Ovary (tissue), 3 donors: ENCODE measurements around the gene SOCS1.

Experiments
- POLR2A ChIP-seq: fragments of 450-650 bp; IDR thresholded peaks from one replicate; pipeline ENCODE4 v1.6.1; 2017; ENCODE audit warnings: antibody characterized with exemption, mild to moderate bottlenecking, moderate library complexity
- TF ChIP-seq, protein P1 (sequence below), 3 donors: fragments of 450-650 bp in 2 of 3; fragments of 200-600 bp in 1 of 3; IDR thresholded peaks; one replicate each; pipeline versions ENCODE4 v1.5.1 to v1.8.0; 2016 to 2022; ENCODE audit warnings: antibody characterized with exemption in 3 of 3, mild to moderate bottlenecking in 1 of 3
- donor health status: DM: no; HTN: no; CAD: no.

DNA sequence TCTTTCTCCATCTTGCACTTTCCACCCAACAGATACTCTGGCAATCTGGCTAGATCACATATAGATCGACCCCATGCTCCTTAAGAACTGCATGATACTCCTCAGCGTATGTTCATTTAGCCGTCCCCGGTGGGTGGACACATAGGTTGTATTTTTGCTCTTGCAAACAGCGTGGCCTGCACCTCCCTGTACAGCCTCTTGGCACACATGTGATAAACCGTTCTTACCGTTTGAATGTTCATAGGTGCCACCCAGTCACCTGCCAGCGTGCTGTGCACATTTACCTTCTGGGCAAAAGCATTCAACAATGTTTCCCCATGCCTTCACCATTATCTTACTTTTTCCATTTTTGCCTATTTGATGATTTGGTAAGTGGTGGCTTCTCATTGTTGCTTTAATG is 6.9 kb upstream of the SOCS1 start:
- TF ChIP-seq, protein P1, sequence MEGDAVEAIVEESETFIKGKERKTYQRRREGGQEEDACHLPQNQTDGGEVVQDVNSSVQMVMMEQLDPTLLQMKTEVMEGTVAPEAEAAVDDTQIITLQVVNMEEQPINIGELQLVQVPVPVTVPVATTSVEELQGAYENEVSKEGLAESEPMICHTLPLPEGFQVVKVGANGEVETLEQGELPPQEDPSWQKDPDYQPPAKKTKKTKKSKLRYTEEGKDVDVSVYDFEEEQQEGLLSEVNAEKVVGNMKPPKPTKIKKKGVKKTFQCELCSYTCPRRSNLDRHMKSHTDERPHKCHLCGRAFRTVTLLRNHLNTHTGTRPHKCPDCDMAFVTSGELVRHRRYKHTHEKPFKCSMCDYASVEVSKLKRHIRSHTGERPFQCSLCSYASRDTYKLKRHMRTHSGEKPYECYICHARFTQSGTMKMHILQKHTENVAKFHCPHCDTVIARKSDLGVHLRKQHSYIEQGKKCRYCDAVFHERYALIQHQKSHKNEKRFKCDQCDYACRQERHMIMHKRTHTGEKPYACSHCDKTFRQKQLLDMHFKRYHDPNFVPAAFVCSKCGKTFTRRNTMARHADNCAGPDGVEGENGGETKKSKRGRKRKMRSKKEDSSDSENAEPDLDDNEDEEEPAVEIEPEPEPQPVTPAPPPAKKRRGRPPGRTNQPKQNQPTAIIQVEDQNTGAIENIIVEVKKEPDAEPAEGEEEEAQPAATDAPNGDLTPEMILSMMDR (IDR thresholded peaks at IDR 0.05) = no peak
- no peak for TF ChIP-seq POLR2A
